Measurements from ENCODE around the gene GLP2R. TPM values are rescaled to one million over a fixed set of nuclear protein-coding genes. Genes with fewer than 3 reads are reported as not detected.

GLP2R gene
- total and polyA plus RNA-seq, 2 of the 8 experiments (the other 6 are each of a cell fraction or from before 2014, with no cell fraction given), result not detected

DNA sequence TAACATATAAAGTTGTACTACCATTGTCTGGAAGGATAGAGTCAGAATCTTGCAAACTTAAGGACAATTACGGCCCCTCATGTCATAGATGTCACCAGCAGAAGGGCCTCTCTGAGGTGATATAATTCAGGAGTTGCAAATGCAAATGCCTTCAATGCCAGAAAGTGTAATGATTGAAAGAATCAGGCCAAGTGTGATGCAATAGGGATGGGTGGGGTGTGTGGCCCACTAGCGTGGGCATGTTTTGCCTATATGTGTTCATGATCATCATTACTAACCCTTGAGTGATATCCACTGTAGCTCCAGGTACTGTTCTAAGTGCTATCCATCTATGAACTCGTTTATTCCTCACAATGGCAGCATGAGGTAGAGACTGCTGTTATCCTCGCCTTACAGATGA is 35.4 kb upstream of the GLP2R start:
- Histone ChIP-seq H3K18ac (ENCODE audit: extremely low read depth, low read length) (no peak overlapping the region), H3K23ac (ENCODE audit: insufficient read length) (no peak overlapping the region), H3K23me2 (ENCODE audit: low read depth, low read length) (no peaks in the 10 kb centered on the region; the same call in 1 of the 2 replicates), H3K4me2 (ENCODE audit: insufficient read depth in 1 of 2, low read depth in 2 of 2, low read length in 2 of 2) (no peak overlapping the region), H3K36me3 (ENCODE audit: control insufficient read depth in 2 of 4, insufficient read depth in 4 of 4, low read length in 3 of 4) (no peaks in the 10 kb centered on the region), H2BK20ac (ENCODE audit: low read length) (no peak overlapping the region), H3K4me3 (ENCODE audit: extremely low read depth in 1 of 4, insufficient read depth in 2 of 4, low read depth in 3 of 4, low read length in 4 of 4) (no peak overlapping the region), H4K20me1 (replicated peaks in 1 of 2; ENCODE audit: control insufficient read depth in 1 of 2, insufficient read depth in 2 of 2, low read length in 2 of 2) (no peaks in the 10 kb centered on the region), H3K27me3 (replicated peaks in 1 of 4; ENCODE audit: control insufficient read depth in 3 of 4, extremely low read depth in 1 of 4, insufficient read depth in 3 of 4, low read length in 3 of 4) (no peaks in the 10 kb centered on the region), H2BK12ac (ENCODE audit: low read depth, low read length) (no peak overlapping the region), H2BK15ac (ENCODE audit: low read length) (no peak overlapping the region), H2AFZ (ENCODE audit: low read length) (no peak overlapping the region), H2BK120ac (replicated peaks; ENCODE audit: low read depth, low read length) (no peak overlapping the region), H3K56ac (replicated peaks; ENCODE audit: insufficient read length, low read depth, low read length) (no peak overlapping the region), H3K79me2 (ENCODE audit: control insufficient read depth in 1 of 2, insufficient read depth in 2 of 2, low read length in 2 of 2) (no peaks in the 10 kb centered on the region), H3K4ac (replicated peaks; ENCODE audit: insufficient read length, low read depth, low read length) (no peak overlapping the region), H3K14ac (ENCODE audit: insufficient read length) (no peak overlapping the region), H3K9ac (replicated peaks in 1 of 4; ENCODE audit: extremely low read depth in 1 of 4, low read depth in 3 of 4, low read length in 3 of 4) (no peak overlapping the region), H3K4me1 (replicated peaks in 1 of 4; ENCODE audit: control insufficient read depth in 3 of 4, insufficient read depth in 4 of 4, low read length in 3 of 4) (no peaks in the 10 kb centered on the region), H4K5ac (ENCODE audit: insufficient read length, low read depth, low read length) (no peak overlapping the region), H2BK5ac (ENCODE audit: low read depth, low read length) (no peak overlapping the region), H3K9me3 (ENCODE audit: insufficient read depth in 2 of 2, low read depth in 1 of 2, low read length in 1 of 2) (no peaks in the 10 kb centered on the region), H4K8ac (ENCODE audit: extremely low read depth, insufficient read depth, low read length) (no peak overlapping the region), H3K27ac (ENCODE audit: low read depth, low read length) (no peak overlapping the region), H2AK5ac (ENCODE audit: low read depth, low read length) (no peak overlapping the region), H4K91ac (replicated peaks; ENCODE audit: insufficient read length, low read length) (no peak overlapping the region), H3K79me1 (ENCODE audit: low read depth, low read length) (no peaks in the 10 kb centered on the region)
- FAIRE-seq (no peak), DNase-seq (ENCODE audit: low read depth in 1 of 2, low spot score in 2 of 2) (no peak)
- 94% methylated on average over 4 of the region's 4 CpGs; no CpG with 5 or more reads in 1 of the 2 experiments for WGBS, 2 experiments (ENCODE audit: extremely low coverage in 1 of 2, insufficient coverage in 1 of 2, insufficient read length in 1 of 2, insufficient replicate concordance in 2 of 2, low coverage in 1 of 2, low lambda C conversion rate in 2 of 2, missing lambda C conversion rate in 1 of 2)
- POLR2A ChIA-PET (ENCODE audit: partially characterized antibody), result no interaction called here
- CTCF ChIA-PET (ENCODE audit: partially characterized antibody), result interaction anchor here (0.6 to 1.0 kb wide), 2 partner anchors 49 to 99 kb away, joined by 3 read pairs; no protein-coding TSS in a partner anchor
- TF ChIP-seq RBBP5 (IDR thresholded peaks at IDR 0.05; ENCODE audit: borderline replicate concordance, low read depth, low read length), result no peak

Data from H1 (cell line).